Cardiac fibroblast (primary cell): ENCODE measurements around the gene TUBA1C.

Experiments
- DNase-seq, 2 donors: peaks; one replicate each; pipeline versions ENCODE4 v3.0.0 to v3.0.0-alpha.2; 2010; ENCODE audit warnings: low read depth in 2 of 2
- H3K4me3 ChIP-seq, 2 donors: replicated peaks in 1 of 2; 1 replicate in 1 of 2; 2 replicates in 1 of 2; pipeline ENCODE4 v1.5.1; 2011; ENCODE audit warnings: low read depth in 2 of 2, low read length in 2 of 2, mild to moderate bottlenecking in 2 of 2, moderate library complexity in 1 of 2
- TF ChIP-seq, protein P1 (sequence below): IDR thresholded peaks from one replicate; pipeline ENCODE4 v1.5.1; 2011; ENCODE audit warnings: low read depth, mild to moderate bottlenecking, low read length, inconsistent platforms

TUBA1C gene

DNA sequence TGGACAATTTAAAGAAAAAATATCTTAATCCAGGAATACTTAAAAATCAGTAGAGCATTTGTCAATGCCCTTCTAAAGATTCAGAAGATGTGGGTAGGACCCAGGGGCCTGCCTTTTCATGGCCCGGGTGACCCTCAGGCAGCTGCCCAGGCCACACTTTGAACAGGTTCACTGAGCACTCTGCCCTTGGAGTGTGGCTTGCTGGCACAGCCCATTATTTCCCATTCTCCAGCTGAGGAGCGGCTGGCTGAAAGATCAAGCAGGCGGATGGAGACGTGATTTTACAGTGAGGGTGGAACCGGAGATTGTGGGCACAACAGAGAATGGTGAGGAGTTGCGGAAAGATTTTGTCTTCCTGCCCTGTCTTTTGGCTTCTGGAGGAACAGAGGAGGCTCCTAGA is 23.0 kb downstream of the TUBA1C start:
- DNase-seq: no peak
- no peak overlapping the region for H3K4me3 ChIP-seq
- TF ChIP-seq, protein P1, sequence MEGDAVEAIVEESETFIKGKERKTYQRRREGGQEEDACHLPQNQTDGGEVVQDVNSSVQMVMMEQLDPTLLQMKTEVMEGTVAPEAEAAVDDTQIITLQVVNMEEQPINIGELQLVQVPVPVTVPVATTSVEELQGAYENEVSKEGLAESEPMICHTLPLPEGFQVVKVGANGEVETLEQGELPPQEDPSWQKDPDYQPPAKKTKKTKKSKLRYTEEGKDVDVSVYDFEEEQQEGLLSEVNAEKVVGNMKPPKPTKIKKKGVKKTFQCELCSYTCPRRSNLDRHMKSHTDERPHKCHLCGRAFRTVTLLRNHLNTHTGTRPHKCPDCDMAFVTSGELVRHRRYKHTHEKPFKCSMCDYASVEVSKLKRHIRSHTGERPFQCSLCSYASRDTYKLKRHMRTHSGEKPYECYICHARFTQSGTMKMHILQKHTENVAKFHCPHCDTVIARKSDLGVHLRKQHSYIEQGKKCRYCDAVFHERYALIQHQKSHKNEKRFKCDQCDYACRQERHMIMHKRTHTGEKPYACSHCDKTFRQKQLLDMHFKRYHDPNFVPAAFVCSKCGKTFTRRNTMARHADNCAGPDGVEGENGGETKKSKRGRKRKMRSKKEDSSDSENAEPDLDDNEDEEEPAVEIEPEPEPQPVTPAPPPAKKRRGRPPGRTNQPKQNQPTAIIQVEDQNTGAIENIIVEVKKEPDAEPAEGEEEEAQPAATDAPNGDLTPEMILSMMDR: no peak

DNA sequence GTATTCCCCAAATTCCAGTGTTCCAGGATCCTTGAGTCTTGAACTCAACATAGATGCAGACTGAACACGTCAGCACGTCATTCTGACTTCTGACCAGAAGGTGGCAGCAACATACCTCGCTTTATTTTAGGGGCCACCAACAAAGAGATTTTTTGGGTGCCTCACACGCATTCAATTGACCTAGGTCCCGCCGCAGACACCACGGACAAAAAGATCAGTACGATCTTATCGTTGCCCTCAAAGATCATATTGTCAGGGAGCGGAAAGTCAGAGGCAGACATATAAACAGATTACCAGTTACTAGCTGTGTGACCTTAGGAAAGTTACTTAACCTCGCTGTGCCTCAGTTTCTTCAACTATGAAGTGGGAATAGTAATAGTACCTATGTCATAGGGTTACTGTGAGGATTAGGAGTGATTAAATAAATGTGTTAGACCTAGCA is 23.6 kb downstream of the TUBA1C start:
- TF ChIP-seq, protein P1: peak; percentile 74
- DNase-seq: peak; percentile 66 to 69
- no peak overlapping the region for H3K4me3 ChIP-seq

DNA sequence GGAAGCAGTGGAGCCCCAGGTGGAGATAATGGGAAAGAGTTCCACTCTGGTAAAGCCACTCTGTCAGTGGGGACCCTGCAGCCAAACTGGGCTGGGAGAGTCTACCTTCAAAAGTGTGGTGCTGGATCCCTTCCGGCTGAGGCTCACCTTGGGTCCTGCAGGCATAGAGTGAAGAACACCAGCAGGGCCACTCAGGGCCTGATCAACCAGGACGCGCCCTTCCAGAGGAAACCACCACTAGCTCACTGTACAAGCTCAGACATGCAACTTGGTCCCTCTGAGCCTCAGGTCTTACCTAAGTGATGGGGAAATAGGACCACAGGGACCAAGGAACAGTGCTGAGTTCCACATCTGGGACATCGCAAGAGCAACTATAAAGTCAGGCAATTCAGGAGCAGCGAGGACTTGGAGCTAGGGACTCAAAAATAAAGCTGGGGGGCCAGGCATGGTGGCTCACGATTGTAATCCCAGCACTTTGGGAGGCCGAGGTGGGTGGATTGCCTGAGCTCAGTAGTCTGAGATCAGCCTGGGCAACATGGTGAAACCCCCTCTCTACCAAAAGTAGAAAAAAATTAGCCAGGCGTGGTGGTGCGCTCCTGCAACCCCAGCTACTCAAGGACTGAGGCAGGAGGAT is 24.2 kb downstream of the TUBA1C start:
- H3K4me3 ChIP-seq: no peak overlapping the region
- TF ChIP-seq, protein P1: no peak
- DNase-seq: no peak

DNA sequence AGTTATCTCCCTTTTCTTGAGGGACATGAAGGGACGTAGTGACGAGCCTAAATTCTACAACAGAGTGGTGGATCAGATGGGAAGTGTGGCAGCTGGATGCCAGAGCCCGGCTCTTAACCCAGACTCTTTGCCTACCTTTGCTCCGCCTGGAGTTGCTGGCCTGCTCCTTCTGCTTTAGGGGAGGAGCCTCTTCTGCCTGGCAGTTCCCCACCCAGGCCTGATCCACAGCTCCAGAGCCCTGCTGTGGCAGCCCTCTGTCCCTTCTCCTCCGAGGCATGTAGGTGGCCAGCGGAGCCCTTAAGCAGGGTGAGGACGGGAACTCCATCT is 27.8 kb downstream of the TUBA1C start:
- DNase-seq: peak in 1 of 2 donors; percentile 24
- TF ChIP-seq, protein P1: no peak
- no peak overlapping the region for H3K4me3 ChIP-seq

DNA sequence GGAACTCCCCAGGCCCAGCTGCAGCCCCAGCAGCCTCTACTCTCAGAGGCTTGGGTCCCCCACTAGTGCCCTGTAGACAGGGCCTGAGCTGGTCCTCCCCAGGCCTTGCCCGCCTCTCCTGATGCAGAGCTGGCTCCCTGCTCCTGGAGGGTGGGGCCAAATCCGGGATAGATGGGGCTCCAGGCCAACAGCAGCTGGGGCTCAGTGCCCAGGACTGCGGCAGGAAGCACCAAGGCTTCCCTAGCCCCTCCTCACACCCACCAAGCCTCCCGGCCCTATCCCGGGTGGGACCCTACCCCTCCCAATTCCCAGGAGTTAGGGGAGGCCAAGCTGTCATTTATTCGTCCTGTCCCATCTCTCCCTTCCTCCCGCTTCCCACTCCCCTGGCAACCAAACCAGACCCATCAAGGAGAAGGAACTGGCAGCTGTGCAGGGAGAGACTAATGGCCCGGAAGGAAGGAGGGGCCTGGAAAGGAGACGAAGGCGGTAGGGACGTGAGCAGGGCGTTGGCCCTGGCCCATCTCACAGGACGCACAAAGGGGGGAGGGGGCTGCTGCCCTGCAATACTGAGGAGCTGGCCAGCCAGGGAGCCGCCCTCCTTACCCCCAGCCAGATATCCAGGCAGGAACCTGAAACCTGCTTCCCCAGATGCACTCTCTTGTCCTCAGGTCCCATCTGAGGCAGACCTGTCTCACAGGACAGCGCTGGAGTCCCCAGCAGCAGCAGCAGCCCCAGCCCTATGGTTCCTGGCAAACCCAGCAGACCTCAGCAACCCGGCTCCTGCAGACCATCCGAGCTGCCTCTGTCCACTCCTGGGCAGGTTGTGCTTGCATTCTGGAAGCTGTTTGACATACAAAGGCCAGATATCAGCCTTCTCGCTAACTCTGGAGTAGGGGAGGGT is 28.4 kb downstream of the TUBA1C start:
- DNase-seq: peak in 1 of 2 donors; percentile 58
- TF ChIP-seq, protein P1: no peak
- H3K4me3 ChIP-seq: peak overlapping the region in 1 of 2 donors; percentile 11

DNA sequence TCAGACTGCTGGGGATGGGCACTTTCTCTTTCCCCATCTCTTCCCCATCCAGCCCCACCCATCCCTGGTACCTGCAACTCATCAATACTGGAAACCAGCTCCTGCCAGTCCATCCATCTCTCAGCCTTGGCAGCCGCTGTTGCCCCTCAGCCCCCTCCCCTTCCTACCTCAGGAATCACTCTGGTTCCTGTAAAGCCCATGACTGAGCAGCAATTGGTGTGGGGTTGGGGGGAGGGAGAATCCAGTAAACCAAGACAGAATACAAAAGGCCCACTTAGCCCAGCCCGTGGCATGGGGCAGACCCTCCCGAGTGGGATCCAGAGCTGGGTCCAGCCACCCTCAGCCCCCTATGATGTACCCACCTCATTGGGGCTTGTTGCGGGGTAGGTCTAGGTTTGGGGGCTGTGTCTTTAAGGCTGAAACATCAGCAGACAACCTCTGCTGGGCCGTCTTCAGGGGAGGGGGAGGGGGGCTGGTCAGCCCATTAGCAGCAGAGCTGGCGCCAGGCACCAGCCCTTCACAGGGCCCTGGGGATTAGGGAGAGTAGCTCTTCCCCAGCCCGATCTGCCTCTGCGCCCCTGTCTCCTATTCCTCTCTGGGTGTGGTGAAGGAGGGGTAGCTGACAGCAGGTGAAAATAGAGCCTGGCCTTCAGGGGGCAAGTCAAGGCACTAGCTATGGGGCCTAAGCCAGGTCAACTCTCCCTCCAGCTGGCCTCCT is 29.4 kb downstream of the TUBA1C start:
- DNase-seq: no peak
- H3K4me3 ChIP-seq: no peak overlapping the region
- TF ChIP-seq, protein P1: no peak
